HG02678 (cell line): Measurements from ENCODE around the gene SNAPIN.
A peak's percentile ranks its signal among the peaks of the same experiment; 100 is the strongest.
"Not testable (repeated sequence)": the region's sequence is repeated elsewhere in the genome, so short reads cannot be mapped to it uniquely, and the experiment has no call there.

Experiments
- ATAC-seq: cut with Tn5 transposase; IDR thresholded peaks from one replicate; pipeline ENCODE4 v1.9.1; 2021; ENCODE audit warnings: mild to moderate bottlenecking, moderate library complexity; ENCODE audit not compliant: unreplicated experiment

SNAPIN gene

GRCh38 chr1:153626904-153627714 is 31.4 kb upstream of the SNAPIN start, which contains the start of gene S100A13:
TSS of gene S100A13 (minus strand) at chr1:153627505. CDS start at chr1:153626472, 1,033 bp downstream.
- no peak for ATAC-seq

GRCh38 chr1:153627715-153628626 is 30.5 kb upstream of the SNAPIN start, which contains the start of gene S100A1:
TSS of gene S100A1 (plus strand) at chr1:153628434. CDS start at chr1:153630522, 2,088 bp downstream.
- ATAC-seq = no peak

DNA sequence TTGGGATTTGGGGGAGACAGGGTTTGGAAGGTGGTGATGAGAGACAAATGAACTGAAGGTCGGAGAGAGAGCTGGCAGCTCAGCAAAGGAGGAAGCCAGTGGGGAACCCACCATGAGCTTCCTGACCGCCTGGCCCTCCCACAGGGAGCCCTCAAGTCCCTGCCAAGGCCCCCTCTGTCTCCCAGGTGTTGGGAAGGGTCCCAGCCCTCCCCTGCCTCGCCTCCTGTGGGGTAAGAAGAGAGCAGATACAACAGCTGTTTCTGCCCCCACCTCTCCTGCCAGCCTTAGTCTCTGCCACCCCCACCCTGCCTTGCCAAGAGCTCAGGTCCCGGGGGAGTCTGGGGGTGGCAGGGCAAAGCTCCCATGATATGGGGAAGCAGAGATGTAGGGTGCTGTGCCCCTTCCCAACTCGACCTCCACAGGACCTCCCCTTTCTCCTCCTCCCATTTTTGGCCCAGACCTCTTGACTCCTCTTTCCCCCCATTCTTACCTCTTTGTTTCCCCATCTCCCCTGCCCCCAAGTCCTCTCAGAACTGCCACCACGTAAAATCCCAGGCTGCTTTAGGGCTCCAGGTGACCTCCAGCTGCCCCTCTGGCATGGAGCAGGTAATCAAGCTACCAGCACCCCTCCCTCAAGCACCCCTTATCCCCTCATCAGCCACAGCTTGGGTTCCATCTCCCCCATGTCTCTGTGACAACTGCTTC is 29.7 kb upstream of the SNAPIN start:
- ATAC-seq = no peak

- ATAC-seq = no peak
Measured at GRCh38 chr1:153629343-153629665, 29.2 kb upstream of the SNAPIN start.

DNA sequence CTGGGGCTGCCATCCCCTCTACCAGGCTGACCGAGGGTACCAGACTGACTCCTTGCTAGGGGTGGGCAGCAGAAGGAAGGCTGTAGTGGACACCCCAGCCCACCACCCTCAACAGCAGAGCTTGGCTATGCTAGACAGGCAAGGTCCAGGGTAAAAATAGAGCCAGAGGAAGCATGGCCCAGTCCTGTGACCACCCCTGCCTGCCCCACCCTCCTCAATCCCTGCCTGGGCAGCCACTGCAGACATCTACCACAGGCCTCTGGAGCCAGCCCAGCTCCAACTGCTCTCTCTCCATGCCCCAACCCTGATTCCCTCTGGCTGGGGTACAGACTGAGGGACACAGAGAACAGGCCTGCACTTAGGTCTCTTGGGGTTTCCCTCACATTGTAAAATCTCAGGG is 28.5 kb upstream of the SNAPIN start:
- no peak for ATAC-seq

DNA sequence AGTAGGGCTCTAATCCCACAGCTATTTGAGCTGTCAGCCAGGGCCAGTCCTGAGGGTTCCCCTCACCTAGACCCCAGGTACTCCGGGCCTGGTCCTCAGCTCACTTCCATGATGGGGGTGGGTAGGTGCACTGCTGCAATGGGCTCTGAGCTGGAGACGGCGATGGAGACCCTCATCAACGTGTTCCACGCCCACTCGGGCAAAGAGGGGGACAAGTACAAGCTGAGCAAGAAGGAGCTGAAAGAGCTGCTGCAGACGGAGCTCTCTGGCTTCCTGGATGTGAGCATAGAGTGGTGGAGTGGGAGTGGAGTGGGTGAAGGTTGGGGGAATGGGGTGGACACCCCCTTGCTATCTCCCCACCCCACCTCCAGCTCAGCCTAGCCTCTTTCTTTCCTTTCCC is 28.1 kb upstream of the SNAPIN start:
- no peak for ATAC-seq

GRCh38 chr1:153631047-153632022 is 27.2 kb upstream of the SNAPIN start:
- ATAC-seq = no peak

DNA sequence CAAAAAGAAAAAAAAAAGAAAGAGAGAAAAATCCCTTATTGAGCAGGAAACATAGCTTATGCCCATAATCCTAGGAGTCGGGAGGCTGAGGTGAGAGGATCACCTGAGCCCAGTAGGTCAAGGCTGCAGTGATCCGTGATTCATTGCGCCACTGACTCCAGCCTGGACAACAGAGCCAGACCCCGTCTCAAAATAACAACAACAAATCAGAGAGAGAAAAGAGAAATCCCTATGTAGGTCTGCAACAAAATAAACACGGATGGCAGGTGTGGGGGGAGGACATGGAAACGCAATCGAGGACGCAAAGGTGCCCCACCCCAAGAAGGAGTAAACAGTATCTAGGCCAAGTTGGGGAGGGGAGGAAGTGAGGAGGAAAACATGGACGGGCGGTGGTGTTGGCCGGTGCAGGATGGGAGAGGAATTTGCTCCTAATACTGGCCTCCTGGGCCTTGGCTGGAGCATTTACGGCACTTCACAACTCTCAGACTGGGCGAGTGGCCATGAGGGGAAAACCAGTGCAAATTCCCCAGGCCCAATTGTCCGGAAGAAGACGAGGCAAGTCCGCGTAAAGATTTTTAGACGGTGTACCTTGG is 25.2 kb upstream of the SNAPIN start:
- peak; percentile 5 for ATAC-seq

DNA sequence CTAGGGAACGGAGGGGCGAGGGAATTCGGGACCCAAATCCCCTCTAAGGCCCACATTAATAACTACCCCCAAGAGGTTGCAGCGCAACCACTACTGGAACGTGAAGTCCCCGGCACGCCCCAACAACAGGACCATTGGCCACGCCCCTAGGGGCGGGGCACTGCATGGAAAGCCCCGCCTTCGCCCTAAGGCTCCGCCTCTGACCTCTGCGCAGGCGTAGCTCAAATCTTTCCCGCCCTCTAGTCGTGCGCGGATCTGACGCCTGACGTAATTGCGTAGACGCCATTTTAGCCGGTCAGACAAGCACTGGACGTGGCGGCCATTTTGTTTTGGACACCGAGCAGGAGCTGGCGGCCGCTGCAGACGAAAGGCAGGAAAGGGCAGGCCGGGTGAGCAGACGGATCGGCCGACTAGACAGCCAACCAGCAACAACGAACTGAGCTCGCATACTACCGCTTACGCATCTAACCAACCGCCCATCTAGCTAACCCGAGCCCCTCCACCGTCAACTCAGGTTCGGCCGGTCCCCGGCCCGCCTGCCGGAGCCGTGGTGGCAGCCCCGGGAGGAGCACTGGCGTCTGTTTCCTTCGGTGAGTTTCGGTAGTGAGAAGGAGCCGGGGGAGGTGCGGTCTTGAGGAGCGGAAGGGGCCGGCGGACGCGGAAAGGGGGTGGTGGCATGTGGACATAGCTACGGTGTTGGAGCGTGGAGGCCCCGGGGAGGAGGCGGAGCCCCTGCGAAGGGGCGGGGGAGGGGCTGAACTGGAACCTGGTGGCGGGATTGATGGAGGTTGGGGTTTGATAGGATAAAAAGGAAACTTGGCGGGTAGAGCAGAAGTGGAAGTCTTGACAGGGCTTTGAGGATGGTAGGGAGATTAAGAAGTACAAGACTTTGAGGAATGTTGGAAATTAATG is 24.5 kb upstream of the SNAPIN start, which contains the start of gene CHTOP:
Gene CHTOP, plus strand, starts transcription at position 313 of the 912 bp plus-strand sequence. CDS start 2,523 bp downstream, outside the sequence.
- peak; percentile 89 for ATAC-seq

GRCh38 chr1:153635872-153636271 is 22.6 kb upstream of the SNAPIN start:
- ATAC-seq = no peak

DNA sequence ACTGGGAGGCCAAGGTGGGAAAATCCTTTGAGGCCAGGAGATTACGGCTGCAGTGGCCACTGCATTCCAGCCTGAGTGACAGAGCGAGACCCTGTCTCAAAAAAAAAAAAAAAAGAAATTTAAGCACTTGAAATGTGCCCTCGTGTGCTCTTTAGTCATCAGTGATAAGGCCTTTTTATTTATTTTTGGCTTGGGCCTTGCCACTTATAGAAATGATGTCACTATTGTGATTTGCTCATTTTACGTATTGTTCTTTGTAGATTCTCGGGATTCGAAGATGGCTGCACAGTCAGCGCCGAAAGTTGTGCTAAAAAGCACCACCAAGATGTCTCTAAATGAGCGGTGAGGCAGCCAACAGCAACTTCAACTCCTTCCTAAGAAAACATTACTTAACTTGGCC is 22.2 kb upstream of the SNAPIN start:
- ATAC-seq = no peak

GRCh38 chr1:153638261-153638660 is 20.2 kb upstream of the SNAPIN start:
- no peak for ATAC-seq

DNA sequence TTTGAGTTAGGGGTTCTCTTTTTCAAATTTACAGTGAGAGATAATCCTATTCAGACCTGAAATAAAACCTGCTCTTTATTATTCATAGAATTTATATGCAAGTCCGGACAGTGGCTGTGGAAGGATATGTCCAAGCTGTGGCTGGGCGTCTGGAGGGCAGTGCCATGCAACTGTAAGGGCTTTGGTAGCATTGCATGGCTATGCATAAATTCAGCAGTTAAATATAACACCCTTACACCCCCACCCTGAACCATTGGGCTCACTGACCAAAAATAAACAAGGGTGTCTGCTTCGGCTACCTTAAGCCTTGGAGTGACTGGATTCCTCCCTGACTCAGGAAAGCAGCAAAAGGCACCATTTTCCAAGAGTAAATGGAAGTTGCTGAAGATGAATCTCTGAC is 19.2 kb upstream of the SNAPIN start:
- no peak for ATAC-seq

- ATAC-seq = not testable (repeated sequence)
Measured at GRCh38 chr1:153640213-153640612, 18.3 kb upstream of the SNAPIN start.

DNA sequence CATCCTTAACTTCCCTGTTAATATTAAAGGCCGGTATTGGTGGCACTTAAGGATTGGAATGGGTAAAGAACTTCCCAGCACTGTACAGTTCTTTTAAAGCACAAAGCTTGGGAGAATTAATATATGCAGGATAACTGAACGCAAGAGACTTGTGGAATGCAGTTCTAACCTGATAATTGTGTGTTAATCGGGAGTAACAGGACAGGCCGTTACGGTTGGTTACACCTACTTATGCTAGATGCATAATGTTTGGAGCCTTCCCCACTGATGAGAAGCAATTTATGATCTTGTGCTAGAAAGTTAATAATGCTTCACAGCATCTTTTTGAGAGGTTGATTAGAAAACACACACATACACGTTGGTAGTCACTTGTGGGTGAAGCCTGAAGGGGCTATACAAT is 17.6 kb upstream of the SNAPIN start:
- ATAC-seq = no peak

GRCh38 chr1:153642161-153642560 is 16.3 kb upstream of the SNAPIN start:
- ATAC-seq = no peak

DNA sequence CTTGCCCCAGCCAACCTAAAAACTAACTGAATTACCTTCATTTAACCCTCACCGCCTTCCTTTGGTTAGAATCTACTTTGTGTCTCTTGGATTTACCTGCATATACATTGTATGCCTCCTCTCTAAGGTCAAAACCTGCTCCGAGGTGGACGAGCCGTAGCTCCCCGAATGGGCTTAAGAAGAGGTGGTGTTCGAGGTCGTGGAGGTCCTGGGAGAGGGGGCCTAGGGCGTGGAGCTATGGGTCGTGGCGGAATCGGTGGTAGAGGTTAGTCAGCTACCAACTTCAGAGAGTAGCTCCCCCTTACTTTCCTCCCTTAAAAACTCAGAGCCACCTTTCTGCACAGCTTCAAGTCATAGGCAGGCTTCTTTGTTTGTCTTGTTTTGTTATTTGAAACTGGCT is 15.4 kb upstream of the SNAPIN start:
- ATAC-seq = no peak

- ATAC-seq = no peak
Measured at GRCh38 chr1:153643816-153644215, 14.7 kb upstream of the SNAPIN start.
